GM23338 (cell line): ENCODE data around the gene GNAZ. TPM values are rescaled to one million over a fixed set of nuclear protein-coding genes. Genes with fewer than 3 reads are reported as not detected.

Experiments
- ATAC-seq: fragments of 200-7000 bp; cut with Tn5 transposase; 3 replicates; pipeline ENCODE4 v1.9.1; 2020
- DNase-seq: peaks from one replicate; pipeline ENCODE4 v3.0.0-alpha.2; 2015; ENCODE audit warnings: low spot score
- H2AFZ ChIP-seq: fragments of 200-600 bp; sonication (generic); 2 replicates; pipeline ENCODE4 v1.8.0; 2016; ENCODE audit warnings: antibody characterized with exemption, mild to moderate bottlenecking, moderate library complexity
- H3F3A ChIP-seq: fragments of 200-600 bp; sonication (generic); replicated peaks from 2 replicates; pipeline ENCODE4 v1.8.0; 2017; ENCODE audit warnings: antibody characterized with exemption, mixed run types, low read depth
- H3K27ac ChIP-seq: fragments of 200-600 bp; sonication (generic); 2 replicates; pipeline ENCODE4 v1.6.1; 2016; ENCODE audit warnings: low read depth
- H3K27me3 ChIP-seq: fragments of 200-600 bp; sonication (generic); 2 replicates; pipeline ENCODE4 v1.8.0; 2016; ENCODE audit warnings: mild to moderate bottlenecking, mixed run types, moderate library complexity; ENCODE audit not compliant: insufficient read depth
- H3K36me3 ChIP-seq: fragments of 200-600 bp; sonication (generic); 2 replicates; pipeline ENCODE4 v1.8.0; 2016; ENCODE audit warnings: mild to moderate bottlenecking; ENCODE audit not compliant: insufficient read depth
- H3K4me1 ChIP-seq: fragments of 200-600 bp; sonication (generic); 2 replicates; pipeline ENCODE4 v1.8.0; 2016; ENCODE audit warnings: mild to moderate bottlenecking, moderate library complexity; ENCODE audit not compliant: insufficient read depth
- H3K4me2 ChIP-seq: fragments of 200-600 bp; sonication (generic); 2 replicates; pipeline ENCODE4 v1.7.1; 2017; ENCODE audit warnings: mixed run types
- H3K4me3 ChIP-seq: fragments of 200-600 bp; sonication (generic); 2 replicates; pipeline ENCODE4 v1.6.1; 2016; ENCODE audit warnings: mixed run types
- H3K79me2 ChIP-seq: fragments of 200-600 bp; sonication (generic); replicated peaks from 2 replicates; pipeline ENCODE4 v1.8.0; 2017; ENCODE audit warnings: mild to moderate bottlenecking; ENCODE audit not compliant: insufficient read depth
- H3K9me2 ChIP-seq: fragments of 200-600 bp; sonication (generic); 2 replicates; pipeline ENCODE4 v1.8.0; 2017; ENCODE audit not compliant: insufficient read depth
- H4K20me1 ChIP-seq: fragments of 200-600 bp; sonication (generic); replicated peaks from 2 replicates; pipeline ENCODE4 v1.8.0; 2017; ENCODE audit warnings: mild to moderate bottlenecking; ENCODE audit not compliant: insufficient read depth
- H3K27ac Mint-ChIP-seq: 2 replicates; pipeline ENCODE4 v1.8.0; 2020; ENCODE audit warnings: inconsistent platforms, mild to moderate bottlenecking, moderate library complexity, mixed read lengths
- H3K27me3 Mint-ChIP-seq: 3 replicates; pipeline ENCODE4 v1.8.0; 2022; ENCODE audit warnings: low read depth, mild to moderate bottlenecking, moderate library complexity, mixed read lengths, inconsistent platforms; ENCODE audit not compliant: insufficient read depth, poor library complexity
- H3K36me3 Mint-ChIP-seq: 3 replicates; pipeline ENCODE4 v1.8.0; 2021; ENCODE audit warnings: low read depth, mild to moderate bottlenecking, inconsistent platforms, moderate library complexity, mixed read lengths
- H3K4me1 Mint-ChIP-seq: 3 replicates; pipeline ENCODE4 v1.8.0; 2020; ENCODE audit warnings: mild to moderate bottlenecking, inconsistent platforms, mixed read lengths
- H3K4me3 Mint-ChIP-seq: 3 replicates; pipeline ENCODE4 v1.8.0; 2021; ENCODE audit warnings: moderate library complexity, mild to moderate bottlenecking, inconsistent platforms, mixed read lengths
- H3K9me3 Mint-ChIP-seq: 3 replicates; pipeline ENCODE4 v1.8.0; 2020; ENCODE audit warnings: moderate library complexity, mild to moderate bottlenecking, inconsistent platforms, mixed read lengths
- CREB1 ChIP-seq: fragments of 250-450 bp; sonication (Bioruptor Pico); IDR thresholded peaks from 2 replicates; pipeline ENCODE4 v1.5.0; 2020; ENCODE audit warnings: low read depth, mild to moderate bottlenecking, moderate library complexity
- CTCF ChIP-seq, 2 experiments: fragments of 200-600 bp in 1 of 2; sonication (generic) in 1 of 2; conservative IDR thresholded peaks; 2 replicates each; pipeline versions ENCODE4 v1.5.1 to v1.6.1; 2016 to 2017; ENCODE audit warnings: antibody characterized with exemption in 2 of 2, low read depth in 2 of 2, mild to moderate bottlenecking in 2 of 2, moderate library complexity in 1 of 2
- ETS1 ChIP-seq: IDR thresholded peaks from 2 replicates; pipeline ENCODE4 v1.6.1; 2016; ENCODE audit warnings: antibody characterized with exemption
- EZH2 ChIP-seq: fragments of 200-600 bp; sonication (generic); IDR thresholded peaks from one replicate; pipeline ENCODE4 v1.8.0; 2017; ENCODE audit warnings: antibody characterized with exemption, mild to moderate bottlenecking, low read depth; ENCODE audit not compliant: unreplicated experiment
- EZH2phosphoT487 ChIP-seq: fragments of 200-600 bp; sonication (generic); IDR thresholded peaks from one replicate; pipeline ENCODE4 v1.8.1; 2018; ENCODE audit warnings: antibody characterized with exemption; ENCODE audit not compliant: unreplicated experiment
- JUNB ChIP-seq: IDR thresholded peaks from one replicate; pipeline ENCODE4 v1.6.1; 2016; ENCODE audit warnings: antibody characterized with exemption; ENCODE audit not compliant: unreplicated experiment
- NANOG ChIP-seq: IDR thresholded peaks from 2 replicates; pipeline ENCODE4 v1.6.1; 2016; ENCODE audit warnings: antibody characterized with exemption, borderline replicate concordance
- POLR2AphosphoS5 ChIP-seq: IDR thresholded peaks from 2 replicates; pipeline ENCODE4 v1.6.1; 2016; ENCODE audit warnings: antibody characterized with exemption, low read depth
- REST ChIP-seq: IDR thresholded peaks from one replicate; pipeline ENCODE4 v1.6.1; 2018; ENCODE audit warnings: antibody characterized with exemption; ENCODE audit not compliant: unreplicated experiment
- STAT1 ChIP-seq: IDR thresholded peaks from one replicate; pipeline ENCODE4 v1.6.1; 2016; ENCODE audit warnings: antibody characterized with exemption; ENCODE audit not compliant: unreplicated experiment
- ZNF114 ChIP-seq: fragments of 250-450 bp; sonication (Bioruptor Pico); IDR thresholded peaks from 2 replicates; pipeline ENCODE4 v1.5.0; 2020; ENCODE audit warnings: mild to moderate bottlenecking, moderate library complexity
- ZNF331 ChIP-seq: fragments of 250-450 bp; sonication (Bioruptor Pico); IDR thresholded peaks from 2 replicates; pipeline ENCODE4 v1.5.0; 2020; ENCODE audit warnings: low read depth, mild to moderate bottlenecking, moderate library complexity
- ZNF462 ChIP-seq: fragments of 250-450 bp; sonication (Bioruptor Pico); IDR thresholded peaks from 2 replicates; pipeline ENCODE4 v1.5.0; 2020; ENCODE audit warnings: mild to moderate bottlenecking, moderate library complexity
- polyA plus RNA-seq: library from polyadenylated mRNA; unstranded; fragments of >200 nt; fragmentation: Nextera tagmentation; extraction: Ambion mirVana; gene quantifications from 2 replicates; pipeline ENCODE4 v1.2.1, GENCODE V29; 2016
- total RNA-seq: library from RNA; depleted of rRNA; stranded (reverse); fragments of >200 nt; shearing (Covaris generic); gene quantifications from 2 replicates; pipeline ENCODE4 v1.2.3, GENCODE V29; 2014

Gene GNAZ
- total and polyA plus RNA-seq, 2 experiments from 2014 or later = 2.9 to 11.1 TPM

GRCh38 chr22:23093051-23093788 lies 22.9 kb downstream of the GNAZ start:
- no peak overlapping the region for H3K27ac Mint-ChIP-seq
- no peak overlapping the region for H3K4me3 ChIP-seq
- no peak for TF ChIP-seq NANOG
- no peak for TF ChIP-seq ZNF462 (CRISPR knock-in tag)
- no peak for TF ChIP-seq ZNF331
- no peak for TF ChIP-seq EZH2phosphoT487
- no peak for TF ChIP-seq JUNB
- no peak for TF ChIP-seq POLR2AphosphoS5
- no peak for TF ChIP-seq CREB1 (CRISPR knock-in tag)
- no peak for TF ChIP-seq REST
- no peak for TF ChIP-seq STAT1
- TF ChIP-seq ZNF114 (CRISPR knock-in tag) = no peak
- no peak for TF ChIP-seq EZH2
- TF ChIP-seq ETS1 = no peak
- no peak for TF ChIP-seq CTCF (conservative IDR thresholded peaks at IDR 0.05; ENCODE audit: low read depth in 2 of 2)
- peaks cover 16% of the 10 kb centered on the region for H3K27me3 Mint-ChIP-seq
- H3K4me3 Mint-ChIP-seq = no peak overlapping the region
- H3K4me1 ChIP-seq = no peaks in the 10 kb centered on the region; the same call in 1 of the 2 replicates
- H4K20me1 ChIP-seq = no peaks in the 10 kb centered on the region; the same call in 1 of the 2 replicates
- no peaks in the 10 kb centered on the region; the same call in 2 of the 3 replicates for H3K36me3 Mint-ChIP-seq
- no peak overlapping the region for H3K4me2 ChIP-seq
- no peaks in the 10 kb centered on the region for H3K9me2 ChIP-seq
- H3F3A ChIP-seq = no peaks in the 10 kb centered on the region
- H3K9me3 Mint-ChIP-seq = no peaks in the 10 kb centered on the region
- no peak for DNase-seq
- no peak for ATAC-seq
- no peaks in the 10 kb centered on the region for H3K79me2 ChIP-seq
- no peaks in the 10 kb centered on the region for H3K27me3 ChIP-seq
- H3K27ac ChIP-seq = no peak overlapping the region
- no peaks in the 10 kb centered on the region for H3K36me3 ChIP-seq
- peaks cover 6% of the 10 kb centered on the region; the same call in 2 of the 3 replicates for H3K4me1 Mint-ChIP-seq
- no peak overlapping the region for H2AFZ ChIP-seq
